B cell (primary cell): ENCODE measurements around the gene FAM120B.

Source experiments
- CTCF ChIP-seq: fragments of 200-600 bp; IDR thresholded peaks from one replicate; pipeline ENCODE4 v1.8.0; 2022; ENCODE audit warnings: antibody characterized with exemption, mild to moderate bottlenecking
- EZH2 ChIP-seq: IDR thresholded peaks from 2 replicates; pipeline ENCODE4 v1.6.1; 2012; ENCODE audit warnings: borderline replicate concordance, low read depth, mild to moderate bottlenecking, moderate library complexity, low read length; ENCODE audit not compliant: insufficient read depth, poor library complexity, severe bottlenecking

GRCh38 chr6:170288091-170288631 lies 18.4 kb upstream of the FAM120B start:
- TF ChIP-seq EZH2 (no peak), CTCF (no peak)
